Measurements from ENCODE around the gene SPEN. TPM values are rescaled to one million over a fixed set of nuclear protein-coding genes. Genes with fewer than 3 reads are reported as not detected.
A peak's percentile ranks its signal among the peaks of the same experiment; 100 is the strongest.

The SPEN gene
- polyA plus RNA-seq, 1 experiment = 4.6 TPM

- POLR2A ChIA-PET = no interaction called here
- no peak overlapping the region for H3K4me3 ChIP-seq (ENCODE audit: low read depth, low read length)
- no peak for DNase-seq (ENCODE audit: low read depth)
- H3K27me3 ChIP-seq (ENCODE audit: control insufficient read depth, insufficient read depth, low read length) = no peaks in the 10 kb centered on the region
- TF ChIP-seq CTCF (IDR thresholded peaks at IDR 0.05; ENCODE audit: insufficient read depth, low read depth, low read length) = no peak
- CTCF ChIA-PET = no interaction called here
- peaks cover 26% of the 10 kb centered on the region for H3K36me3 ChIP-seq (ENCODE audit: control insufficient read depth, insufficient read depth, low read length)
Observed at GRCh38 chr1:15948091-15948591, 100.6 kb downstream of the SPEN start.

- ChIA-PET POLR2A (interaction anchor here (0.8 kb wide), 1 partner anchor 24 kb away, joined by 3 read pairs; no protein-coding TSS in a partner anchor), CTCF (interaction anchor here (0.5 to 1.3 kb wide), 6 partner anchors 10 to 425 kb away, joined by 3 to 4 read pairs (median 3); partner anchors contain the start of gene CASP9)
- peak; percentile 85 for DNase-seq (ENCODE audit: low read depth)
- TF ChIP-seq CTCF (IDR thresholded peaks at IDR 0.05; ENCODE audit: insufficient read depth, low read depth, low read length) = peak; percentile 19; the same call in 1 of the 2 replicates
- Histone ChIP-seq H3K27me3 (ENCODE audit: control insufficient read depth, insufficient read depth, low read length) (no peaks in the 10 kb centered on the region), H3K36me3 (ENCODE audit: control insufficient read depth, insufficient read depth, low read length) (peaks cover 19% of the 10 kb centered on the region), H3K4me3 (ENCODE audit: low read depth, low read length) (peak overlapping the region; percentile 23)
Observed at GRCh38 chr1:15948595-15949452, 101.3 kb downstream of the SPEN start.

GRCh38 chr1:15949453-15950245, 102.1 kb downstream of the SPEN start:
- H3K27me3 ChIP-seq (ENCODE audit: control insufficient read depth, insufficient read depth, low read length) = no peaks in the 10 kb centered on the region
- H3K4me3 ChIP-seq (ENCODE audit: low read depth, low read length) = peak overlapping the region; percentile 23
- TF ChIP-seq CTCF (IDR thresholded peaks at IDR 0.05; ENCODE audit: insufficient read depth, low read depth, low read length) = no peak
- POLR2A ChIA-PET = interaction anchor here (0.8 kb wide), 1 partner anchor 25 kb away, joined by 3 read pairs; no protein-coding TSS in a partner anchor
- peaks cover 14% of the 10 kb centered on the region for H3K36me3 ChIP-seq (ENCODE audit: control insufficient read depth, insufficient read depth, low read length)
- CTCF ChIA-PET = interaction anchor here (0.5 to 1.3 kb wide), 8 partner anchors 9 to 426 kb away, joined by 3 to 4 read pairs (median 3); partner anchors contain the start of gene CASP9
- peak; percentile 93 for DNase-seq (ENCODE audit: low read depth)

- Histone ChIP-seq H3K27me3 (ENCODE audit: control insufficient read depth, insufficient read depth, low read length) (no peaks in the 10 kb centered on the region), H3K36me3 (ENCODE audit: control insufficient read depth, insufficient read depth, low read length) (peaks cover 12% of the 10 kb centered on the region), H3K4me3 (ENCODE audit: low read depth, low read length) (no peak overlapping the region)
- no peak for TF ChIP-seq CTCF (IDR thresholded peaks at IDR 0.05; ENCODE audit: insufficient read depth, low read depth, low read length)
- ChIA-PET CTCF (interaction anchor here (1.1 to 1.5 kb wide), 6 partner anchors 8 to 159 kb away, joined by 3 to 5 read pairs (median 4); no protein-coding TSS in a partner anchor), POLR2A (no interaction called here)
- no peak for DNase-seq (ENCODE audit: low read depth)
Observed at GRCh38 chr1:15950302-15950701, 102.8 kb downstream of the SPEN start.
